H9 (cell line): ENCODE results near the gene FHOD3. TPM values are rescaled to one million over a fixed set of nuclear protein-coding genes. Genes with fewer than 3 reads are reported as not detected.

Experiments
- DNase-seq: peaks from one replicate; pipeline ENCODE4 v3.0.0-alpha.2; 2017
- H2AFZ ChIP-seq: one replicate; pipeline ENCODE4 v1.6.1; 2013; ENCODE audit warnings: mild to moderate bottlenecking, low read length, control low read depth, moderate library complexity
- H2AK5ac ChIP-seq: 2 replicates; pipeline ENCODE4 v1.6.1; 2013; ENCODE audit warnings: low read length, control low read depth, mixed read lengths; ENCODE audit not compliant: insufficient read length
- H2BK120ac ChIP-seq: one replicate; pipeline ENCODE4 v1.6.1; 2013; ENCODE audit warnings: low read depth, mild to moderate bottlenecking, low read length, control low read depth, inconsistent platforms; ENCODE audit not compliant: poor library complexity, severe bottlenecking
- H2BK12ac ChIP-seq: 2 replicates; pipeline ENCODE4 v1.6.1; 2013; ENCODE audit warnings: low read length, control low read depth, mixed read lengths, low read depth; ENCODE audit not compliant: insufficient read length
- H2BK15ac ChIP-seq: 2 replicates; pipeline ENCODE4 v1.6.1; 2013; ENCODE audit warnings: low read depth, low read length, control low read depth
- H2BK20ac ChIP-seq: one replicate; pipeline ENCODE4 v1.6.1; 2013; ENCODE audit warnings: low read depth, mild to moderate bottlenecking, low read length, control low read depth, inconsistent platforms; ENCODE audit not compliant: poor library complexity, severe bottlenecking
- H2BK5ac ChIP-seq: 2 replicates; pipeline ENCODE4 v1.6.1; 2013; ENCODE audit warnings: low read length, control low read depth, mixed read lengths; ENCODE audit not compliant: insufficient read length
- H3K14ac ChIP-seq: 2 replicates; pipeline ENCODE4 v1.6.1; 2013; ENCODE audit warnings: low read length, control low read depth; ENCODE audit not compliant: insufficient read depth
- H3K18ac ChIP-seq: 2 replicates; pipeline ENCODE4 v1.6.1; 2013; ENCODE audit warnings: low read depth, mild to moderate bottlenecking, mixed read lengths, low read length, control low read depth; ENCODE audit not compliant: insufficient read length
- H3K23ac ChIP-seq: 2 replicates; pipeline ENCODE4 v1.6.1; 2013; ENCODE audit warnings: low read length, control low read depth, mixed read lengths, low read depth; ENCODE audit not compliant: insufficient read length
- H3K23me2 ChIP-seq: 2 replicates; pipeline ENCODE4 v1.6.1; 2013; ENCODE audit warnings: low read depth, mild to moderate bottlenecking, mixed read lengths, low read length, control low read depth; ENCODE audit not compliant: insufficient read length, poor library complexity, severe bottlenecking
- H3K27ac ChIP-seq: 2 replicates; pipeline ENCODE4 v1.5.1; 2013; ENCODE audit warnings: low read length, control low read depth, mixed read lengths, low read depth; ENCODE audit not compliant: insufficient read length
- H3K27me3 ChIP-seq: 2 replicates; pipeline ENCODE4 v1.6.1; 2013; ENCODE audit warnings: low read length, control low read depth, inconsistent platforms; ENCODE audit not compliant: insufficient read depth
- H3K4ac ChIP-seq: 2 replicates; pipeline ENCODE4 v1.6.1; 2013; ENCODE audit warnings: low read depth, mild to moderate bottlenecking, control low read depth, inconsistent platforms, low read length, moderate library complexity
- H3K4me1 ChIP-seq: 2 replicates; pipeline ENCODE4 v1.6.1; 2013; ENCODE audit warnings: low read length, control low read depth, inconsistent platforms; ENCODE audit not compliant: insufficient read depth
- H3K4me2 ChIP-seq: 2 replicates; pipeline ENCODE4 v1.6.1; 2013; ENCODE audit warnings: low read length, control low read depth, mixed read lengths; ENCODE audit not compliant: insufficient read length, insufficient read depth
- H3K56ac ChIP-seq: 2 replicates; pipeline ENCODE4 v1.6.1; 2013; ENCODE audit warnings: low read depth, mild to moderate bottlenecking, mixed read lengths, low read length, control low read depth; ENCODE audit not compliant: insufficient read length
- H3K79me1 ChIP-seq: 2 replicates; pipeline ENCODE4 v1.6.1; 2013; ENCODE audit warnings: low read depth, mild to moderate bottlenecking, moderate library complexity, low read length, control low read depth, inconsistent platforms; ENCODE audit not compliant: insufficient read depth, poor library complexity, severe bottlenecking
- H3K79me2 ChIP-seq: 2 replicates; pipeline ENCODE4 v1.6.1; 2013; ENCODE audit warnings: low read length, control low read depth, inconsistent platforms; ENCODE audit not compliant: insufficient read depth
- H3K9ac ChIP-seq: 2 replicates; pipeline ENCODE4 v1.6.1; 2013; ENCODE audit warnings: low read length, control low read depth, mixed read lengths; ENCODE audit not compliant: insufficient read length; ENCODE audit errors: extremely low read depth
- H3K9me3 ChIP-seq: one replicate; pipeline ENCODE4 v1.6.1; 2013; ENCODE audit warnings: low read depth, low read length, inconsistent platforms; ENCODE audit not compliant: control insufficient read depth
- H3T11ph ChIP-seq: one replicate; pipeline ENCODE4 v1.6.1; 2013; ENCODE audit warnings: mild to moderate bottlenecking, low read length, control low read depth, inconsistent platforms
- H4K20me1 ChIP-seq: one replicate; pipeline ENCODE4 v1.6.1; 2013; ENCODE audit not compliant: control insufficient read depth, insufficient read length, insufficient read depth
- H4K5ac ChIP-seq: 2 replicates; pipeline ENCODE4 v1.6.1; 2013; ENCODE audit warnings: low read depth, mild to moderate bottlenecking, mixed read lengths, low read length, control low read depth; ENCODE audit not compliant: insufficient read length
- H4K8ac ChIP-seq: replicated peaks from 2 replicates; pipeline ENCODE4 v1.6.1; 2013; ENCODE audit warnings: low read length, control low read depth, mixed read lengths, low read depth; ENCODE audit not compliant: insufficient read length
- H4K91ac ChIP-seq: 2 replicates; pipeline ENCODE4 v1.6.1; 2013; ENCODE audit warnings: low read depth, mild to moderate bottlenecking, moderate library complexity, mixed read lengths, low read length, control low read depth; ENCODE audit not compliant: insufficient read length
- H3K27ac Mint-ChIP-seq, 3 experiments: 2 replicates in 2 of 3; 3 replicates in 1 of 3; pipeline ENCODE4 v1.8.0; 2020 to 2021; ENCODE audit warnings: mixed read lengths in 3 of 3, mild to moderate bottlenecking in 1 of 3, moderate library complexity in 1 of 3
- H3K27me3 Mint-ChIP-seq: 2 replicates; pipeline ENCODE4 v1.8.0; 2021; ENCODE audit warnings: low read depth, mild to moderate bottlenecking, moderate library complexity, mixed read lengths
- H3K36me3 Mint-ChIP-seq, 3 experiments: 2 replicates in 2 of 3; 3 replicates in 1 of 3; pipeline ENCODE4 v1.8.0; 2020 to 2021; ENCODE audit warnings: low read depth in 3 of 3, mixed read lengths in 3 of 3; ENCODE audit not compliant: insufficient read depth in 1 of 3
- H3K4me1 Mint-ChIP-seq, 2 experiments: 2 replicates each; pipeline ENCODE4 v1.8.0; 2020; ENCODE audit warnings: mixed read lengths in 2 of 2
- H3K4me3 Mint-ChIP-seq, 2 experiments: 2 replicates in 1 of 2; 3 replicates in 1 of 2; pipeline ENCODE4 v1.8.0; 2020 to 2021; ENCODE audit warnings: mild to moderate bottlenecking in 2 of 2, mixed read lengths in 2 of 2, moderate library complexity in 1 of 2
- H3K9me3 Mint-ChIP-seq, 2 experiments: 2 replicates in 1 of 2; 3 replicates in 1 of 2; pipeline ENCODE4 v1.8.0; 2020; ENCODE audit warnings: mild to moderate bottlenecking in 2 of 2, mixed read lengths in 2 of 2, moderate library complexity in 1 of 2
- CTCF ChIP-seq: fragments of 200-600 bp; sonication (generic); conservative IDR thresholded peaks from 3 replicates; pipeline ENCODE4 v1.8.0; 2021; ENCODE audit warnings: antibody characterized with exemption, mild to moderate bottlenecking
- WGBS: extraction: QIAGEN DNeasy Blood & Tissue Kit; methylation state at CpG from one replicate; pipeline ENCODE4 v1.1.7; 2013; ENCODE audit warnings: missing lambda C conversion rate, low lambda C conversion rate, mixed read lengths; ENCODE audit not compliant: insufficient read length; ENCODE audit errors: extremely low coverage; 5-methylcytosine and 5-hydroxymethylcytosine counted together
- total RNA-seq: library from RNA; stranded (reverse); gene quantifications from 2 replicates; pipeline ENCODE4 v1.2.1, GENCODE V29; 2021

FHOD3 gene
- total RNA-seq, 1 experiment from 2014 or later = 8.0 TPM

GRCh38 chr18:36365836-36366775, 68.6 kb downstream of the FHOD3 start:
- Histone ChIP-seq H3K9me3 (no peaks in the 10 kb centered on the region), H4K91ac (no peak overlapping the region), H2AK5ac (no peak overlapping the region), H3K27me3 (no peaks in the 10 kb centered on the region), H3K79me1 (no peaks in the 10 kb centered on the region), H3K27ac (no peak overlapping the region), H3K9ac (no peak overlapping the region), H2AFZ (no peak overlapping the region), H3K23me2 (no peaks in the 10 kb centered on the region), H2BK5ac (no peak overlapping the region), H3K23ac (no peak overlapping the region), H2BK12ac (no peak overlapping the region), H3T11ph (no peak overlapping the region), H3K4ac (no peak overlapping the region), H4K8ac (no peak overlapping the region), H4K20me1 (no peaks in the 10 kb centered on the region), H3K18ac (no peak overlapping the region), H4K5ac (no peak overlapping the region), H3K4me2 (no peak overlapping the region), H3K79me2 (no peaks in the 10 kb centered on the region), H3K14ac (no peak overlapping the region), H2BK20ac (no peak overlapping the region), H3K56ac (no peak overlapping the region), H2BK15ac (no peak overlapping the region), H3K4me1 (no peaks in the 10 kb centered on the region), H2BK120ac (no peak overlapping the region)
- H3K27ac Mint-ChIP-seq = no peak overlapping the region
- DNase-seq = no peak
- H3K4me3 Mint-ChIP-seq = no peak overlapping the region
- peaks cover 3 to 26% (median 19%) of the 10 kb centered on the region in 3 experiments; a peak in 6 of 7 replicates for H3K36me3 Mint-ChIP-seq
- TF ChIP-seq CTCF = no peak
- 100% methylated on average over 2 of the region's 7 CpGs for WGBS
- peaks cover 5% of the 10 kb centered on the region; the same call in 1 of the 2 replicates for H3K27me3 Mint-ChIP-seq
- H3K9me3 Mint-ChIP-seq = peaks cover 6 to 7% of the 10 kb centered on the region in 2 experiments
- H3K4me1 Mint-ChIP-seq = no peaks in the 10 kb centered on the region; a peak in 1 of 4 replicates
